ENCODE results near the gene MS4A7. TPM values are rescaled to one million over a fixed set of nuclear protein-coding genes. Genes with fewer than 3 reads are reported as not detected.

MS4A7 gene
- total RNA-seq, 6 donors from 2014 or later: 90.9 to 216 (median 183) TPM

GRCh38 chr11:60347084-60347797 is 31.1 kb upstream of the MS4A7 start:
- Histone ChIP-seq H3K4me1 (no peaks in the 10 kb centered on the region), H3K9me3 (no peaks in the 10 kb centered on the region), H3K4me3 (no peak overlapping the region), H3K27me3 (no peaks in the 10 kb centered on the region), H3K27ac (no peak overlapping the region), H3K36me3 (no peaks in the 10 kb centered on the region)
- DNase-seq: no peak
- 93 to 96% methylated on average over 2 of the region's 2 CpGs for WGBS, 2 donors
- TF ChIP-seq POLR2A (IDR thresholded peaks at IDR 0.05) (no peak), EP300 (IDR thresholded peaks at IDR 0.05) (no peak), POLR2AphosphoS5 (IDR thresholded peaks at IDR 0.05) (no peak), CTCF (IDR thresholded peaks at IDR 0.05) (no peak)
- ATAC-seq (ENCODE audit: low FRiP score in 2 of 2): no peak

DNA sequence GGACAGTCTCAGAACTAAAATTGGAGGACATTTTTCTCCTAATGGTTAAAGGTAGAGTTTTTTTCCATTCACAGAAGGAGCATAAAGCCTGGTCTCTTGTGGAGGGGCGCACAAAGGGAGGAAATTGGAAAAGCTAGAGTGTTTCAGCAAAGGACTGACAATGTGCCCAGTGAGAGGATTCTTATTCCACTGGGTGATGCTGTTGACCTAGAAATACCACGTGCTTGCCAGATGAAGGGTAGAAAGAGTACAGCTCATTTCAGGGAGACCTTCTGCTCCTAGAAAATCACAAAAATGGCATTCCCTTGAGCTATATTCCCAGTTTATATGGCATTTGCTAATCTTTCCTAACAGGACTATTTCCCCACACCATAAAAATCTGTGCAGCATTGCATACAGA is 30.2 kb upstream of the MS4A7 start:
- Histone ChIP-seq H3K27me3 (no peaks in the 10 kb centered on the region), H3K4me1 (no peaks in the 10 kb centered on the region), H3K27ac (no peak overlapping the region), H3K9me3 (no peaks in the 10 kb centered on the region), H3K36me3 (no peaks in the 10 kb centered on the region), H3K4me3 (no peak overlapping the region)
- DNase-seq: no peak
- no peak for ATAC-seq (ENCODE audit: low FRiP score in 2 of 2)
- TF ChIP-seq POLR2A (IDR thresholded peaks at IDR 0.05) (no peak), EP300 (IDR thresholded peaks at IDR 0.05) (no peak), CTCF (IDR thresholded peaks at IDR 0.05) (no peak), POLR2AphosphoS5 (IDR thresholded peaks at IDR 0.05) (no peak)
- 67 to 70% methylated on average over 2 of the region's 2 CpGs for WGBS, 2 donors

GRCh38 chr11:60349990-60350389 is 28.3 kb upstream of the MS4A7 start:
- TF ChIP-seq EP300 (IDR thresholded peaks at IDR 0.05) (no peak), POLR2AphosphoS5 (IDR thresholded peaks at IDR 0.05) (no peak), CTCF (IDR thresholded peaks at IDR 0.05) (no peak), POLR2A (IDR thresholded peaks at IDR 0.05) (no peak)
- 71 to 82% methylated on average over 1 of the region's 1 CpG for WGBS, 2 donors
- Histone ChIP-seq H3K36me3 (no peaks in the 10 kb centered on the region), H3K27ac (no peak overlapping the region), H3K4me3 (no peak overlapping the region), H3K27me3 (no peaks in the 10 kb centered on the region), H3K9me3 (no peaks in the 10 kb centered on the region), H3K4me1 (no peaks in the 10 kb centered on the region)
- no peak for DNase-seq
- ATAC-seq (ENCODE audit: low FRiP score in 2 of 2): no peak

GRCh38 chr11:60357771-60358170 is 20.6 kb upstream of the MS4A7 start:
- Histone ChIP-seq H3K4me1 (no peaks in the 10 kb centered on the region), H3K4me3 (no peak overlapping the region), H3K9me3 (peaks cover 0 to 12% (median 3%) of the 10 kb centered on the region in 4 donors), H3K36me3 (no peaks in the 10 kb centered on the region), H3K27me3 (no peaks in the 10 kb centered on the region), H3K27ac (no peak overlapping the region)
- DNase-seq: no peak
- no peak for ATAC-seq (ENCODE audit: low FRiP score in 2 of 2)
- 23 to 27% methylated on average over 2 of the region's 2 CpGs for WGBS, 2 donors
- TF ChIP-seq POLR2A (IDR thresholded peaks at IDR 0.05) (no peak), CTCF (IDR thresholded peaks at IDR 0.05) (no peak), EP300 (IDR thresholded peaks at IDR 0.05) (no peak), POLR2AphosphoS5 (IDR thresholded peaks at IDR 0.05) (no peak)

DNA sequence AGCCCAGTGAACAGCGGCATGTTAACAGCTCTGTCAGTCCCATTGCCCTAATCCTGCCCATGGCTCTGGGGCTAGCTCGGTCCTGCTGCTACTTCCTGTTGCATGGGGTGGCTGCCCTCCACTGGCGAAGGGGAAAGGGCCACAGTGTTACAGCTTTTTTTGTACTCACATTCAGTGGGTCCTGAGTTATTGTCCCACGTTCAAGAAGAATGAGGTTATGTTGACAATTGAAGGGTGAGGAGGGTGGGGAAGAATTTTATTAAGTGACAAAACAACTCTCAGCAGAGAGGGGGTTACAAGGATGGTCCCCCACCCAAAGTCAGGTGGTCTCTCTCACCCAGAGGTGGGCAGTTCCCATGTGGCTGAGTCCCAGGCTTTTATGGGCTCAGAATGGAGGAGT is 17.7 kb upstream of the MS4A7 start:
- H3K4me1 ChIP-seq: peaks cover 0 to 10% (median 2%) of the 10 kb centered on the region in 4 donors
- TF ChIP-seq POLR2A (IDR thresholded peaks at IDR 0.05) (no peak), CTCF (IDR thresholded peaks at IDR 0.05) (no peak), EP300 (IDR thresholded peaks at IDR 0.05) (no peak), POLR2AphosphoS5 (IDR thresholded peaks at IDR 0.05) (no peak)
- H3K27ac ChIP-seq: no peak overlapping the region
- 73 to 91% methylated on average over 4 of the region's 4 CpGs for WGBS, 2 donors
- H3K27me3 ChIP-seq: no peaks in the 10 kb centered on the region
- no peaks in the 10 kb centered on the region for H3K36me3 ChIP-seq
- no peak overlapping the region for H3K4me3 ChIP-seq
- no peak for DNase-seq
- ATAC-seq (ENCODE audit: low FRiP score in 2 of 2): no peak
- H3K9me3 ChIP-seq: peaks cover 0 to 12% (median 3%) of the 10 kb centered on the region in 4 donors

Data from upper lobe of left lung (tissue), 6 donors.